ENCODE data around the gene NXPH3. TPM values are rescaled to one million over a fixed set of nuclear protein-coding genes. Genes with fewer than 3 reads are reported as not detected.

NXPH3 gene
- total RNA-seq, 4 donors from 2014 or later, result 24.4 to 26.4 (median 25.0) TPM

- peaks cover 6% of the 10 kb centered on the region for H3K27me3 ChIP-seq
- H3K36me3 ChIP-seq, result no peaks in the 10 kb centered on the region
- no peak overlapping the region for H3K4me3 ChIP-seq
- peak; percentile 80 for ATAC-seq
- no peak overlapping the region for H3K27ac ChIP-seq
- H3K9me3 ChIP-seq, result no peaks in the 10 kb centered on the region
- WGBS, 2 donors (ENCODE audit: low coverage in 1 of 2), result 26 to 50% methylated on average over 3 to 8 of the region's 30 CpGs
- H3K4me1 ChIP-seq, result peaks cover 0 to 10% (median 0%) of the 10 kb centered on the region in 3 donors
- TF ChIP-seq, protein P1, sequence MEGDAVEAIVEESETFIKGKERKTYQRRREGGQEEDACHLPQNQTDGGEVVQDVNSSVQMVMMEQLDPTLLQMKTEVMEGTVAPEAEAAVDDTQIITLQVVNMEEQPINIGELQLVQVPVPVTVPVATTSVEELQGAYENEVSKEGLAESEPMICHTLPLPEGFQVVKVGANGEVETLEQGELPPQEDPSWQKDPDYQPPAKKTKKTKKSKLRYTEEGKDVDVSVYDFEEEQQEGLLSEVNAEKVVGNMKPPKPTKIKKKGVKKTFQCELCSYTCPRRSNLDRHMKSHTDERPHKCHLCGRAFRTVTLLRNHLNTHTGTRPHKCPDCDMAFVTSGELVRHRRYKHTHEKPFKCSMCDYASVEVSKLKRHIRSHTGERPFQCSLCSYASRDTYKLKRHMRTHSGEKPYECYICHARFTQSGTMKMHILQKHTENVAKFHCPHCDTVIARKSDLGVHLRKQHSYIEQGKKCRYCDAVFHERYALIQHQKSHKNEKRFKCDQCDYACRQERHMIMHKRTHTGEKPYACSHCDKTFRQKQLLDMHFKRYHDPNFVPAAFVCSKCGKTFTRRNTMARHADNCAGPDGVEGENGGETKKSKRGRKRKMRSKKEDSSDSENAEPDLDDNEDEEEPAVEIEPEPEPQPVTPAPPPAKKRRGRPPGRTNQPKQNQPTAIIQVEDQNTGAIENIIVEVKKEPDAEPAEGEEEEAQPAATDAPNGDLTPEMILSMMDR (IDR thresholded peaks at IDR 0.05), result peak in 3 of 4 experiments; percentile 95 to 99 (median 97)
- no peak for TF ChIP-seq POLR2A (IDR thresholded peaks at IDR 0.05)
Observed at GRCh38 chr17:49556223-49556943, 19.3 kb upstream of the NXPH3 start.

- Histone ChIP-seq H3K4me3 (no peak overlapping the region), H3K27ac (no peak overlapping the region), H3K27me3 (peaks cover 6% of the 10 kb centered on the region), H3K4me1 (peaks cover 0 to 10% (median 0%) of the 10 kb centered on the region in 3 donors), H3K9me3 (no peaks in the 10 kb centered on the region), H3K36me3 (no peaks in the 10 kb centered on the region)
- WGBS, 2 donors (ENCODE audit: low coverage in 1 of 2), result 18 to 24% methylated on average over 9 of the region's 9 CpGs
- TF ChIP-seq EP300 (IDR thresholded peaks at IDR 0.05) (no peak), POLR2AphosphoS5 (IDR thresholded peaks at IDR 0.05) (no peak), POLR2A (IDR thresholded peaks at IDR 0.05) (no peak)
- TF ChIP-seq, protein P1 (IDR thresholded peaks at IDR 0.05), result peak; percentile 16 to 65 (median 48)
- ATAC-seq, result no peak
Observed at GRCh38 chr17:49557312-49558024, 18.2 kb upstream of the NXPH3 start.

DNA sequence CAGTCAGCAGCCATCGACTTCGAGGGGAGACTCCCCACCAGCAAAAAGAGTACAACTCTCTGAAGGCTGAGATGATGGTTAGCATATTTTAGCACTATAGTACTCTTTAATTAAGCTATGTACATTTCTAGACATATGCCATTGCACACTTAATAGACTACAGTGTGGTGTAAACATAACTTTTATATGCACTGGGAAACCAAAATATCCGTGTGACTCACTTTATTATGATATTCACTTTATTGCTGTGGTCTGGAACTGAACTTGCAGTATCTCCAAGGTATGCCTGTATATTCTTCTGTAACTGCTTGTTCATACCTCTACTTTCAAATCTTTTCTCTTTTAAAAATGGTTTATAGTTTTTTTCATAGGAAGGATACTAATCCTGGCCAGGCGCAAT is 11.0 kb upstream of the NXPH3 start:
- no peaks in the 10 kb centered on the region for H3K27me3 ChIP-seq
- no peaks in the 10 kb centered on the region for H3K36me3 ChIP-seq
- 67 to 87% methylated on average over 4 of the region's 4 CpGs for WGBS, 2 donors (ENCODE audit: low coverage in 1 of 2)
- H3K9me3 ChIP-seq, result no peaks in the 10 kb centered on the region
- peak overlapping the region in 2 of 4 donors; percentile 35 to 87 for H3K27ac ChIP-seq
- TF ChIP-seq, protein P1 (IDR thresholded peaks at IDR 0.05), result no peak
- TF ChIP-seq EP300 (IDR thresholded peaks at IDR 0.05) (no peak), POLR2AphosphoS5 (IDR thresholded peaks at IDR 0.05) (no peak), POLR2A (IDR thresholded peaks at IDR 0.05) (no peak)
- H3K4me3 ChIP-seq, result no peak overlapping the region
- peaks cover 7 to 39% (median 10%) of the 10 kb centered on the region in 3 donors for H3K4me1 ChIP-seq
- no peak for ATAC-seq

DNA sequence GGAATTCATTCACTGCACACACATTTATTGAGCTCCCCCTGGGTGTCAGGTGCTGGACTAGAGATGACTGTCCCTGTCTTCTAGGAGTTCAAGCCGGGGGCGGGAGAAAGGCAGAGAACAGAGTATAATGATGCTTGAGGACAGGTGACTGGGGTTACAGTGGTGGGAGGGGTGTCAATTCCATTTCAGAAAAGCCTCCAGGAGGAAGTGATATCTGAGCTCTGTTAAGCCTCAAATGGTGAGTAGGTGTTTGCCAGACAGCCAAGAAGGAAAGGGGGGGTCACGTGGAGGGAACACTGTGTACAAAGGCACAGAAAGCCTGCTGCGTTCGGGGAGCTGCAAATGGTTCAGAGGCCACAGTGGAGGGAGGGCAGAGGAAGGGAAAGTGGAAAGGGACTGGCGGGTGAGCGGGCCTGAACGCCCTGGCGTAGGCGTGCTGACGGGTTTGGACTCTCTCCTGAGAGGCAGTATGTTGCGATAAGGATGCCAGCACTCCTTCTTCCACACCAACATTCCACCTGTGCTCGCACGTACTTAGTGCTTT is 9.7 kb upstream of the NXPH3 start:
- peaks cover 7 to 49% (median 11%) of the 10 kb centered on the region in 3 donors for H3K4me1 ChIP-seq
- TF ChIP-seq, protein P1 (IDR thresholded peaks at IDR 0.05), result peak in 1 of 4 experiments; percentile 12
- no peak for TF ChIP-seq POLR2A (IDR thresholded peaks at IDR 0.05)
- peak; percentile 99 for TF ChIP-seq POLR2AphosphoS5 (IDR thresholded peaks at IDR 0.05)
- peak; percentile 92 for TF ChIP-seq EP300 (IDR thresholded peaks at IDR 0.05)
- WGBS, 2 donors (ENCODE audit: low coverage in 1 of 2), result 7 to 8% methylated on average over 12 to 13 of the region's 14 CpGs
- H3K27ac ChIP-seq, result peak overlapping the region; percentile 81 to 91 (median 88)
- no peaks in the 10 kb centered on the region for H3K9me3 ChIP-seq
- H3K36me3 ChIP-seq, result no peaks in the 10 kb centered on the region
- H3K27me3 ChIP-seq, result no peaks in the 10 kb centered on the region
- H3K4me3 ChIP-seq, result peak overlapping the region in 1 of 2 donors; percentile 1
- ATAC-seq, result peak; percentile 86
